Measurements from ENCODE around the gene STPG1.

The STPG1 gene

GRCh38 chr1:24369801-24370200, 43.8 kb downstream of the STPG1 start:
- DNase-seq: no peak

- no peak for DNase-seq
These were observed 44.4 kb downstream of the STPG1 start for GRCh38 chr1:24369199-24369598.

GRCh38 chr1:24366707-24367106, 46.9 kb downstream of the STPG1 start:
- no peak for DNase-seq

GRCh38 chr1:24364975-24365678, 48.5 kb downstream of the STPG1 start:
- DNase-seq: no peak

- no peak for DNase-seq
These were observed 49.0 kb downstream of the STPG1 start for GRCh38 chr1:24364605-24364974.

GRCh38 chr1:24363994-24364393, 49.6 kb downstream of the STPG1 start:
- DNase-seq: no peak

- DNase-seq: no peak
These were observed 50.5 kb downstream of the STPG1 start for GRCh38 chr1:24362982-24363614.

- DNase-seq: no peak
These were observed 51.2 kb downstream of the STPG1 start for GRCh38 chr1:24362396-24362795.

GRCh38 chr1:24361811-24362210, 51.8 kb downstream of the STPG1 start:
- no peak for DNase-seq

- DNase-seq: no peak
These were observed 52.9 kb downstream of the STPG1 start for GRCh38 chr1:24360681-24361080.

- DNase-seq: no peak
These were observed 56.5 kb downstream of the STPG1 start for GRCh38 chr1:24357038-24357437.

- no peak for DNase-seq
These were observed 58.1 kb downstream of the STPG1 start for GRCh38 chr1:24355466-24355865.

- no peak for DNase-seq
These were observed 60.2 kb downstream of the STPG1 start for GRCh38 chr1:24353292-24353891.

GRCh38 chr1:24351918-24352627, 61.5 kb downstream of the STPG1 start:
- no peak for DNase-seq

GRCh38 chr1:24351247-24351646, 62.3 kb downstream of the STPG1 start:
- no peak for DNase-seq

- DNase-seq: no peak
These were observed 63.7 kb downstream of the STPG1 start for GRCh38 chr1:24349891-24350290.

GRCh38 chr1:24348196-24348595, 65.4 kb downstream of the STPG1 start:
- DNase-seq: no peak

GRCh38 chr1:24347159-24347934, 66.2 kb downstream of the STPG1 start:
- no peak for DNase-seq

GRCh38 chr1:24345334-24345733, 68.2 kb downstream of the STPG1 start:
- no peak for DNase-seq

- no peak for DNase-seq
These were observed 69.4 kb downstream of the STPG1 start for GRCh38 chr1:24344090-24344742.

GRCh38 chr1:24343412-24344089, 70.0 kb downstream of the STPG1 start:
- no peak for DNase-seq
